Posterior cingulate gyrus (tissue), 11 donors: Measurements from ENCODE around the gene RTF2.
"Not testable (repeated sequence)": the region's sequence is repeated elsewhere in the genome, so short reads cannot be mapped to it uniquely, and the experiment has no call there.

Experiments
- DNase-seq, 10 donors: peaks; one replicate each; pipeline versions ENCODE4 v3.0.0 to v3.0.0-alpha.2; 2020 to 2021; ENCODE audit warnings: mixed read lengths in 3 of 10
- intact Hi-C: fragments of 100-400 bp; cut with DNase I; formaldehyde crosslinking; loops from one replicate; pipeline ENCODE4 v1.15.1; 2023

The RTF2 gene

GRCh38 chr20:56527521-56527920 lies 59.1 kb downstream of the RTF2 start:
- intact Hi-C loops: no loop called here
- DNase-seq: peak in 1 of 10 donors; percentile 59

- peak in 1 of 10 donors; percentile 24 for DNase-seq
- intact Hi-C loops: not testable (repeated sequence)
Measured at GRCh38 chr20:56532946-56533345, 64.5 kb downstream of the RTF2 start, which contains the start of gene FAM209B. Gene FAM209B (plus strand): TSS chr20:56533246. CDS start chr20:56533342, 96 bp downstream.

GRCh38 chr20:56537997-56538396 lies 69.6 kb downstream of the RTF2 start:
- intact Hi-C loops: no loop called here
- peak in 1 of 10 donors; percentile 2 for DNase-seq

- intact Hi-C loops: no loop called here
- DNase-seq: peak in 1 of 10 donors; percentile 30
Measured at GRCh38 chr20:56540415-56540814, 72.0 kb downstream of the RTF2 start.

- intact Hi-C loops: no loop called here
- peak in 1 of 10 donors; percentile 0 for DNase-seq
Measured at GRCh38 chr20:56542489-56543030, 74.1 kb downstream of the RTF2 start.

GRCh38 chr20:56551571-56551970 lies 83.1 kb downstream of the RTF2 start:
- peak in 3 of 10 donors; percentile 36 to 72 (median 59) for DNase-seq
- intact Hi-C loops: loop anchor here (2.0 to 10.0 kb wide), 3 partner anchors 423 to 793 kb away; no protein-coding TSS in a partner anchor

- intact Hi-C loops: loop anchor here (5.0 to 10.0 kb wide), 2 partner anchors 509 to 792 kb away; no protein-coding TSS in a partner anchor
Measured at GRCh38 chr20:56552911-56553629, 84.6 kb downstream of the RTF2 start.

GRCh38 chr20:56554869-56555268 lies 86.4 kb downstream of the RTF2 start:
- intact Hi-C loops: loop anchor here (5.0 to 10.0 kb wide), 2 partner anchors 507 to 790 kb away; no protein-coding TSS in a partner anchor
- DNase-seq: peak in 5 of 10 donors; percentile 17 to 72 (median 25)

More at GRCh38 chr20:56552911-56553629, 84.6 kb downstream of the RTF2 start:
- peak in 2 of 10 donors; percentile 14 to 15 for DNase-seq

- intact Hi-C loops: loop anchor here (10.0 kb wide), 1 partner anchor 786 kb away; no protein-coding TSS in a partner anchor
- peak in 1 of 10 donors; percentile 9 for DNase-seq
Measured at GRCh38 chr20:56558968-56559367, 90.5 kb downstream of the RTF2 start.

GRCh38 chr20:56564526-56564925 lies 96.1 kb downstream of the RTF2 start:
- peak in 1 of 10 donors; percentile 13 for DNase-seq
- intact Hi-C loops: not testable (repeated sequence)

GRCh38 chr20:56565511-56565910 lies 97.1 kb downstream of the RTF2 start:
- DNase-seq: no peak
- intact Hi-C loops: no loop called here

- DNase-seq: no peak
- intact Hi-C loops: no loop called here
Measured at GRCh38 chr20:56566621-56567020, 98.2 kb downstream of the RTF2 start.
